A549 (cell line): ENCODE results near the gene ST8SIA4.

Experiments
- CHD2 ChIP-seq: fragments of 150-350 bp; IDR thresholded peaks from 2 replicates; pipeline ENCODE4 v1.6.1; 2014; ENCODE audit warnings: low read length; ENCODE audit not compliant: partially characterized antibody
- CTCF ChIP-seq: fragments of >200 bp; sonication (Bioruptor Twin); formaldehyde crosslinking; IDR thresholded peaks from 3 replicates; pipeline ENCODE4 v1.5.1; 2016
- EHMT2 ChIP-seq: fragments of 200-600 bp; sonication (generic); IDR thresholded peaks from 2 replicates; pipeline ENCODE4 v1.6.1; 2016; ENCODE audit warnings: antibody characterized with exemption, low read depth, mild to moderate bottlenecking, moderate library complexity
- ESRRA ChIP-seq: fragments of 150-350 bp; IDR thresholded peaks from 2 replicates; pipeline ENCODE4 v1.6.1; 2014; ENCODE audit warnings: mild to moderate bottlenecking, low read length, borderline replicate concordance
- GATA3 ChIP-seq: IDR thresholded peaks from 2 replicates; pipeline ENCODE4 v1.6.1; 2012; ENCODE audit warnings: borderline replicate concordance
- HOXA7 ChIP-seq: fragments of 250-450 bp; sonication (Bioruptor Pico); IDR thresholded peaks from 2 replicates; pipeline ENCODE4 v1.5.0; 2020; ENCODE audit warnings: mild to moderate bottlenecking, moderate library complexity
- KDM1A ChIP-seq: fragments of 200-600 bp; sonication (generic); IDR thresholded peaks from 2 replicates; pipeline ENCODE4 v1.6.1; 2016; ENCODE audit warnings: low read depth, mild to moderate bottlenecking
- MAFK ChIP-seq: fragments of 450-650 bp; IDR thresholded peaks from 2 replicates; pipeline ENCODE4 v1.6.1; 2014; ENCODE audit not compliant: partially characterized antibody
- MAZ ChIP-seq: fragments of 150-350 bp; IDR thresholded peaks from 2 replicates; pipeline ENCODE4 v1.6.1; 2014; ENCODE audit warnings: antibody characterized with exemption, low read depth, low read length, borderline replicate concordance
- MYC ChIP-seq: IDR thresholded peaks from 2 replicates; pipeline ENCODE4 v1.6.1; 2012; ENCODE audit warnings: mild to moderate bottlenecking, inconsistent platforms, low read length, improper control_type of control experiment, borderline replicate concordance
- POLR2A ChIP-seq: IDR thresholded peaks from 2 replicates; pipeline ENCODE4 v1.6.1; 2012; ENCODE audit warnings: mild to moderate bottlenecking, low read length
- TF ChIP-seq, protein P1 (sequence below): IDR thresholded peaks from 2 replicates; pipeline ENCODE4 v1.6.1; 2012
- TF ChIP-seq, protein P2 (sequence below): fragments of 200-600 bp; sonication (generic); IDR thresholded peaks from 2 replicates; pipeline ENCODE4 v1.6.1; 2016; ENCODE audit warnings: antibody characterized with exemption, mild to moderate bottlenecking, moderate library complexity

DNA sequence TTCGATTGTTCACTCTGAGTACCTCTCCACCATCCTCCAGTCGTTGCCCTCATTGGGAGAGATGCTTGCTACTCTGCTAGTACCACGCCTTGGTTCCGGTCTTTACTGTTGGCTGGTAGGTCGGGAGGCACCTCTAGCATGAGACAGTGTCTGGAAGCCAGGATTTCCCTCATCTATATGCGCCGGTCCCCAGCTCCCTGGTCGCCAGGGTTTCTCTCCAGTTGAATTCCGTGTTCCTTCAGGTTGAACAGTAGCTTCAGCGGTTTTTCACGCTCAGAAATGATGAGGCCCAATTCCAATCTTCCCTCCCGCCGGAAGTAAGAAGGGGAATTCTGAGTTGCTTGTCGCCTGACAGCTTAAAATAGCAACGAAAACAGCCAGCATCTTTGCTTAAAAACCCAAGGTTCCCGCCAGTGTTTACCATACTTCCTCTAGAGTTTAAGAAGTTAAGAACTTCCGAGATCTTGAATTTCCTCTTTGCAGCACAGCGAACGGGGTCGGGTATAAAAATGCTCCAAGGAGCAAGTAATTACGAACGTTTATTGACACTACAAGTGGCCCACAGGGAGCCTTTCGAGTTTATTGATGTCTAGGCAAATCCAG lies 1.3 kb upstream of the ST8SIA4 start:
- TF ChIP-seq GATA3 (no peak), KDM1A (no peak), MYC (no peak), ESRRA (no peak), CHD2 (no peak), POLR2A (no peak), CTCF (no peak), HOXA7 (CRISPR knock-in tag) (no peak), MAZ (no peak), MAFK (no peak), EHMT2 (no peak)
- TF ChIP-seq, protein P1, sequence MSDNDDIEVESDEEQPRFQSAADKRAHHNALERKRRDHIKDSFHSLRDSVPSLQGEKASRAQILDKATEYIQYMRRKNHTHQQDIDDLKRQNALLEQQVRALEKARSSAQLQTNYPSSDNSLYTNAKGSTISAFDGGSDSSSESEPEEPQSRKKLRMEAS, result no peak
- TF ChIP-seq, protein P2, sequence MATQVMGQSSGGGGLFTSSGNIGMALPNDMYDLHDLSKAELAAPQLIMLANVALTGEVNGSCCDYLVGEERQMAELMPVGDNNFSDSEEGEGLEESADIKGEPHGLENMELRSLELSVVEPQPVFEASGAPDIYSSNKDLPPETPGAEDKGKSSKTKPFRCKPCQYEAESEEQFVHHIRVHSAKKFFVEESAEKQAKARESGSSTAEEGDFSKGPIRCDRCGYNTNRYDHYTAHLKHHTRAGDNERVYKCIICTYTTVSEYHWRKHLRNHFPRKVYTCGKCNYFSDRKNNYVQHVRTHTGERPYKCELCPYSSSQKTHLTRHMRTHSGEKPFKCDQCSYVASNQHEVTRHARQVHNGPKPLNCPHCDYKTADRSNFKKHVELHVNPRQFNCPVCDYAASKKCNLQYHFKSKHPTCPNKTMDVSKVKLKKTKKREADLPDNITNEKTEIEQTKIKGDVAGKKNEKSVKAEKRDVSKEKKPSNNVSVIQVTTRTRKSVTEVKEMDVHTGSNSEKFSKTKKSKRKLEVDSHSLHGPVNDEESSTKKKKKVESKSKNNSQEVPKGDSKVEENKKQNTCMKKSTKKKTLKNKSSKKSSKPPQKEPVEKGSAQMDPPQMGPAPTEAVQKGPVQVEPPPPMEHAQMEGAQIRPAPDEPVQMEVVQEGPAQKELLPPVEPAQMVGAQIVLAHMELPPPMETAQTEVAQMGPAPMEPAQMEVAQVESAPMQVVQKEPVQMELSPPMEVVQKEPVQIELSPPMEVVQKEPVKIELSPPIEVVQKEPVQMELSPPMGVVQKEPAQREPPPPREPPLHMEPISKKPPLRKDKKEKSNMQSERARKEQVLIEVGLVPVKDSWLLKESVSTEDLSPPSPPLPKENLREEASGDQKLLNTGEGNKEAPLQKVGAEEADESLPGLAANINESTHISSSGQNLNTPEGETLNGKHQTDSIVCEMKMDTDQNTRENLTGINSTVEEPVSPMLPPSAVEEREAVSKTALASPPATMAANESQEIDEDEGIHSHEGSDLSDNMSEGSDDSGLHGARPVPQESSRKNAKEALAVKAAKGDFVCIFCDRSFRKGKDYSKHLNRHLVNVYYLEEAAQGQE, result no peak
